GM12872 (cell line): ENCODE measurements around the gene BCL2L12.

Experiments
- TF ChIP-seq, protein P1 (sequence below): IDR thresholded peaks from 3 replicates; pipeline ENCODE4 v1.5.1; 2011; ENCODE audit warnings: low read depth, mild to moderate bottlenecking, low read length, moderate library complexity; ENCODE audit not compliant: insufficient read depth

Gene BCL2L12

GRCh38 chr19:49718991-49719390, 53.3 kb downstream of the BCL2L12 start:
- TF ChIP-seq, protein P1, sequence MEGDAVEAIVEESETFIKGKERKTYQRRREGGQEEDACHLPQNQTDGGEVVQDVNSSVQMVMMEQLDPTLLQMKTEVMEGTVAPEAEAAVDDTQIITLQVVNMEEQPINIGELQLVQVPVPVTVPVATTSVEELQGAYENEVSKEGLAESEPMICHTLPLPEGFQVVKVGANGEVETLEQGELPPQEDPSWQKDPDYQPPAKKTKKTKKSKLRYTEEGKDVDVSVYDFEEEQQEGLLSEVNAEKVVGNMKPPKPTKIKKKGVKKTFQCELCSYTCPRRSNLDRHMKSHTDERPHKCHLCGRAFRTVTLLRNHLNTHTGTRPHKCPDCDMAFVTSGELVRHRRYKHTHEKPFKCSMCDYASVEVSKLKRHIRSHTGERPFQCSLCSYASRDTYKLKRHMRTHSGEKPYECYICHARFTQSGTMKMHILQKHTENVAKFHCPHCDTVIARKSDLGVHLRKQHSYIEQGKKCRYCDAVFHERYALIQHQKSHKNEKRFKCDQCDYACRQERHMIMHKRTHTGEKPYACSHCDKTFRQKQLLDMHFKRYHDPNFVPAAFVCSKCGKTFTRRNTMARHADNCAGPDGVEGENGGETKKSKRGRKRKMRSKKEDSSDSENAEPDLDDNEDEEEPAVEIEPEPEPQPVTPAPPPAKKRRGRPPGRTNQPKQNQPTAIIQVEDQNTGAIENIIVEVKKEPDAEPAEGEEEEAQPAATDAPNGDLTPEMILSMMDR = no peak
